ENCODE results near the gene CEP170B.
"Not testable (repeated sequence)": the region's sequence is repeated elsewhere in the genome, so short reads cannot be mapped to it uniquely, and the experiment has no call there.

CEP170B gene

GRCh38 chr14:104879201-104879982, 14.3 kb downstream of the CEP170B start:
- DNase-seq (ENCODE audit: low read depth), result no peak

DNA sequence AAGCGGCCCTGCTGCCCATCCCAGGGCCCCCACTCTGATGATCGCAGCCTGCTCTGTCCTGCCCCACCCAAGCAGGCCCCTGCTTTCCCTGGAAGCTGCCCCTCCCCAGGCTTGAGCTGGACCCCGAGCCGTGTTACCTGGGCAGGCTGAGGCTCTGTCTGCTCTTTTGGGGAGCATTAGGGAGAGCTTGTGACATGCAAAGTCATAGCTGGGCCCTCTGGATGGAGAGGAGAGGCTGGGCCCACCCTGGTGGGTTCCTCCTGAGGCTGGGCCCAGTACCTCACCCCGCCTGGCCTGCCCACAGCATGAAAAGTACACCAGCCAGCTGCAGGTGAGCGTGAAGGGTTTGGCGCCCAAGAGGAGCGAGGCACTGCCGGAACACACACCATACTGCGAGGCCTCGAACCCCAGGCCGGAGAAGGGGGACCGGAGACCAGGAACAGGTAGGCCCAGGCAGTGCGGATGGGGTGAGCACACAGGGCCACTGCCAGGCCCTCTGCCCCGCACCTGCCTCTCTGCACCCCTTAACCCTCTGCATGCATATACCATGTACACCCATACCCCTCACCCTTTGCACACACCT, 15.0 kb downstream of the CEP170B start:
- DNase-seq (ENCODE audit: low read depth), result no peak

DNA sequence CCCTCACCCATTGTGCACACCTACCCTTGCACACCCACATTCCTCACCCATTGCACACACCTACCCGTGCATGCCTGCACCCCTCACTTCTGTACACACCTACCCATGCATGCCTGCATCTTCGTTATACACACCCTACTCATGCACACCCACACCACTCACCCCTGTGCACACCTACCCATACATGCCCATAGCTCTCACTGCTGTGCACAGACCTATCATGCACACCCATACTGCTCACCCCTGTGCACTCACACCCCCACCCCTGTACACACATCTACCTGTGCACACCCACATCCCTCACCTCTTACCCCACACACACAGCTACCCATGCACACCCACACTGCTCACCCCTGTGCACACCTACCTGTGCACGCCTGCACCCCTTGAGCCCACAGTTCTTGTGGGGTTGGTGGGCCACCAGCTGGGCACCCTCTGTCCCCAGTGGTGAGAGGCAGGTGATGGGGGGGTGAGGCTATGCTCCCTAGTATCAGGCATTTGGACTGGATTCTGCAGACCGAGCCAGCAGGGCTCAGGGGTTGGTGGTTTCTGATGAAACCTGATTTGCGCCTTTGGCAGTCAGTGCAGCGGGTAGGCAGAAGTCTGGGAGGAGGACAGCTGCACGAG, 15.6 kb downstream of the CEP170B start:
- no peak for DNase-seq (ENCODE audit: low read depth)

DNA sequence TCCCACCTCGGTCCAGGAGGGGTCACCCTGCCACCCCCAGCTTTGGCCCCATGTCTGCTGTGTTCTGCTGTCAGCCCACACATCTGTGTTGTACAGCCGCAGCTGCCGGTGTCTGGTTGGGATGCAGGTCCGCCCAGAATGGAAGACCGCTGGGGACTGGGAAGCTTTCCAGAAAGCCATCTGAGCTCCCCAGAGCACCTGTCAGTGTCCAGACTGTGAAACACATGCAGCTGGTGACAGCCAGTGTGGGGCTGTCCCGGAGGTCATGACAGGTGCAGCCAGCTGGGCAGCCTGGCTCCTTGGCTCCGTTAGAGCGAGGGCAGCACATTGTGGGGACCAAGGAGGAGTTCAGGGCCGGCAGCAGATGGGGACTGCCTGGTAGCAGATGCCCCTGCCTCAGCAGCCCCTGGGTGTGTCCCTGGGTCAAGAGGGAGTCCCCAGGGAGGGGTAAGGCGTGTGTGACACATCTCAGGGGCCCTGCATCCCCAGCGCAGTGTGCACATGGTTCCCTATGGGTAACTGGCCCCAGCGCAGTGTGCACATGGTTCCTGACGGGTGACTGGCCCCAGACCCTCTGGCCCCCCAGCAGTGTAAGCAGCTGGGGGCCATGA, 16.4 kb downstream of the CEP170B start:
- DNase-seq (ENCODE audit: low read depth), result no peak

- DNase-seq (ENCODE audit: low read depth), result peak; percentile 48
Measured at GRCh38 chr14:104882325-104882973, 17.4 kb downstream of the CEP170B start.

DNA sequence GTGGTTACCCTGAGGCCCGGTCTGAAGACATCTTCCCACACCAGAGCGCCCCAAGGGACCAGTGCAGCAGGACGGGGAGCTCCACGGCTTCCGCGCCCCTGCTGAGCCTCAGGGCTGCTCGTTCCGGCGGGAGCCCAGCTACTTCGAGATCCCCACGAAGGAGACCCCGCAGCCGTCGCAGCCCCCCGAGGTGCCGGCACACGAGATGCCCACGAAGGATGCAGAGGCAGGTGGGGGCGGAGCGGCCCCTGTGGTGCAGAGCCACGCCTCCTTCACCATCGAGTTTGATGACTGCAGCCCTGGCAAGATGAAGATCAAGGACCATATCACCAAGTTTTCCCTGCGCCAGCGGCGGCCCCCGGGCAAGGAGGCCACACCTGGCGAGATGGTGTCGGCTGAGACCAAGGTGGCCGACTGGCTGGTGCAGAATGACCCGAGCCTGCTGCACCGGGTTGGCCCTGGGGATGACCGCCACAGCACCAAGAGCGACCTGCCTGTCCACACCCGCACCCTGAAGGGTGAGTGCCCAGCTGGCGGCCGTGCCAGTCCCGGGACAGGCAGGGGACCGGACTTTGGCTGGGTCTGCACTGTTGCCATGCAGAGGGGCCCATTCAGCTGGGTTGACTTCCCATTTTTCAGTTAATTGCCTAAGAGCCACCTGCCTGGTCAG, 18.1 kb downstream of the CEP170B start:
- DNase-seq (ENCODE audit: low read depth), result no peak

DNA sequence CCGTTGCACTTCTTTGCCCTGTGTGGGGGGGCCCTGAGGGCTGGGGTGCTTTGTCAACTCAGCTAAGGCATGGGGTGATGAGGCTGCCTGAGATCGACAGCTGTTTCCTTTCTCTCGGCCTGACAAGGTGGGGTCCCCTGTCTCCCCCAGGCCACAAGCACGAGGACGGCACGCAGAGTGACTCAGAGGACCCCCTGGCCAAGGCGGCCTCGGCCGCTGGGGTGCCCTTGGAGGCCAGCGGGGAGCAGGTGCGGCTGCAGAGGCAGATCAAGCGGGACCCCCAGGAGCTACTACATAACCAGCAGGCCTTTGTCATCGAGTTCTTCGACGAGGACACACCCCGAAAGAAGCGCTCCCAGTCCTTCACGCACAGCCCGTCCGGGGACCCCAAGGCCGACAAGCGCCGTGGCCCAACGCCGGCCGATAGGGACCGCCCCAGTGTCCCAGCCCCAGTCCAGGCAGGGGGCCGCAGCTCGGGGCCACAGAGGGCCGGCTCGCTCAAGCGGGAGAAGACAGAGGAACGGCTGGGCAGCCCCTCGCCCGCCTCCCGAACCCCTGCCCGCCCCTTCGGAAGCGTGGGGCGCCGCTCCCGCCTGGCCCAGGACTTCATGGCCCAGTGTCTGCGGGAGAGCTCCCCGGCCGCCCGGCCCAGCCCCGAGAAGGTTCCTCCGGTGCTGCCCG, 18.8 kb downstream of the CEP170B start:
- DNase-seq (ENCODE audit: low read depth), result no peak

DNA sequence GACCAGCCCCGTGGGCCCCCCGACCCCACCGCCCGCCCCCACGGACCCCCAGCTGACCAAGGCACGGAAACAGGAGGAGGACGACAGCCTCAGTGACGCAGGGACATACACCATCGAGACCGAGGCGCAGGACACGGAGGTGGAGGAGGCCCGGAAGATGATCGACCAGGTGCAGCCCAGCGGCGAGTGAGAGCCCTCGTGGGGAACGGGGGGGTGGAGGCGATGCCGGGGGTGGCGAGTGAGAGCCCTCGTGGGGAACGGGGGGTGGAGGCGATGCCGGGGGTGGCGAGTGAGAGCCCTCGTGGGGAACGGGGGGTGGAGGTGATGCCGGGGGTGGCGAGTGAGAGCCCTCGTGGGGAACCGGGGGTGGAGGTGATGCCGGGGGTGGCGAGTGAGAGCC, 19.3 kb downstream of the CEP170B start:
- DNase-seq (ENCODE audit: low read depth), result not testable (repeated sequence)

DNA sequence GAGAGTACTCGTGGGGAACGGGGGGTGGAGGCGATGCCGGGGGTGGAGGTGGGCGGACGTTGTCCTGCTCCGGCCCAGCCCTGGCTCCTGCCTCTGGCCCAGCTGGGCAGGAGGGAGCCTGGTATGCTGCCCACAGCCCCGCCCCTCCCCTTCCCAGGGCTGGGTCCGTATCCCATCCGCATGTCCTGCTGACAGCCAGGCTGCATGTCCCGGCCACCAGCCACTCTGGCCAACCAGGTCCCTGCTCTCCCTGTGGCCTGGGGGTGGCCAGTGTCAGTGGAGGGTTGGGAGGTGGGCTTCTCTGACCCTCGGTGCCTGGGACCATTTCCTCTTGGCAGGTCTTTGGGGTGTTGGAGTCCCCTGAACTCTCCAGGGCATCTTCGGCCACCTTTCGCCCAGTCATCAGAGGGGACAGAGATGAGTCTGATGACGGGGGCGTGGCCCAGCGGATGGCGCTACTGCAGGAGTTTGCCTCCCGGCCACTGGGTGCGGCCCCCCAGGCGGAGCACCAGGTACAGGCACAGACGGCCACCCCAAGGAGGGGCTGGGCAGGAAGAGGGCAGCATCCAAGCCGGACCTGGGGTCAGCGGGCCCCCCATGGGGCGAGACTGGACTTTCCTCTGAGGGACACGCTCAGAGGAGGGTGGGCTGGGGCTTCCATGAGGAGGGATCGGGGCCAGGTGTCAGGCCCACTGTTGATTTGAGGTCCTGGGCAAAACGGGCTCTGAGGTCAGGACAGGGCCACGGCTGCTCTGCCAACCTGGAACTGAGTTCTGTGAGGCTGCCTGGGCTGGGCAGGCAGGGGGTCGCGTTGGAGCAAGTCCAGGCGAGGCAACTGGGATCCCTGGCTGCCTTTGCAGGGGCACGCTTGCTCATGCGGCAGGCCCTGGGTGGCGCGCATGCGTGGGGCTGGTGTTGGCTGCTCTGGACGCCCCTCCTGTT, 20.2 kb downstream of the CEP170B start:
- DNase-seq (ENCODE audit: low read depth), result no peak

DNA sequence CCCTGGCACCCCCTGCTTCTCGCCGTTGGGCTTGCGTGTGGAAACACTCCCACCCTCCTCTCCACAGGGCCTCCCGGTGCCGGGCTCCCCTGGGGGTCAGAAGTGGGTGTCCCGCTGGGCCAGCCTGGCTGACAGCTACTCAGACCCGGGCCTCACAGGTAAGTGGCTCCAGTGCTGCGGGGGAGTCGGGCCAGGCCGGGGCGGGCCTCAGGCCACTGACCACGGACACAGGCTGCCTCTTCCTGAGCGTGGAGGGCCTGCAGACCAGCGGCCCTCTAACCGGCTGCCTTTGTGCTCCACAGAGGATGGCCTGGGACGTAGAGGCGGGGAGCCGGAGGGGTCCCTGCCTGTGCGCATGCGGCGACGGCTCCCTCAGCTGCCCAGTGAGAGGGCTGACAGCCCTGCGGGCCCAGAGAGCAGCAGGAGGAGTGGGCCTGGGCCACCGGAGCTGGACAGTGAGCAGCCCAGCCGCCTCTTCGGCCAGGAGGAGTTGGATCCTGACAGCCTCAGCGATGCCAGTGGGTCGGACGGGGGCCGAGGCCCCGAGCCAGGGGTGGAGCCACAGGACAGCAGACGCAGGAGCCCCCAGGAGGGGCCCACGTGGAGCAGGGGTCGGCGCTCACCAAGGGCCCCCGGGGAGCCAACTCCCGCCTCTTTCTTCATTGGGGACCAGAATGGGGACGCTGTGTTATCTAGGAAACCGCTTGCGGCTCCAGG, 21.1 kb downstream of the CEP170B start:
- DNase-seq (ENCODE audit: low read depth), result no peak

DNA sequence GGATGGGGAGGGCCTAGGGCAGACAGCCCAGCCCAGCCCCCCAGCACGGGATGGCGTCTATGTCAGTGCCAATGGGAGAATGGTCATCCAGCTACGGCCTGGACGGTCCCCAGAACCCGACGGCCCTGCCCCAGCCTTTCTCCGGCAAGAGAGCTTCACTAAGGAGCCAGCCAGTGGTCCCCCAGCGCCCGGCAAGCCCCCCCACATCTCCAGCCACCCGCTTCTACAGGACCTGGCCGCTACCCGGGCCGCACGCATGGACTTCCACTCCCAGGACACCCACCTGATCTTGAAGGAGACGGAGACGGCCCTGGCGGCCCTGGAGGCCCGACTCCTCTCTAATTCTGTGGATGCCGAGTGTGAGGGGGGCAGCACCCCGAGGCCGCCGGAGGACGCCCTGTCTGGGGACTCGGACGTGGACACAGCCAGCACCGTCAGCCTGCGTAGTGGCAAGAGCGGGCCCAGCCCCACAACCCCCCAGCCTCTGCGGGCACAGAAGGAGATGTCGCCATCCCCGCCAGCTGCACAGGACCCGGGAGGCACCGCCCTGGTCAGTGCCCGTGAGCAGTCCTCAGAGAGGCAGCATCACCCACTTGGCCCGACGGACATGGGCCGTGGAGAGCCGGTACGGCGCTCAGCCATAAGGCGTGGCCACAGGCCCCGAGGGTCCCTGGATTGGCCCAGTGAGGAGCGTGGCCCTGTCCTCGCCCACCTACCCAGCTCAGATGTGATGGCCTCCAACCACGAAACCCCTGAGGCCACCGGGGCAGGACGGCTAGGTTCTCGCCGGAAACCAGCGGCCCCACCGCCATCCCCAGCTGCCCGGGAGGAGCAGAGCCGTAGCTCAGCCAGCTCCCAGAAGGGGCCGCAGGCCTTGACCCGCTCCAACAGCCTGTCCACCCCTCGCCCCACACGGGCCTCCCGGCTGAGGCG, 21.9 kb downstream of the CEP170B start:
- DNase-seq (ENCODE audit: low read depth), result no peak

GRCh38 chr14:104887623-104888488, 22.8 kb downstream of the CEP170B start:
- no peak for DNase-seq (ENCODE audit: low read depth)

DNA sequence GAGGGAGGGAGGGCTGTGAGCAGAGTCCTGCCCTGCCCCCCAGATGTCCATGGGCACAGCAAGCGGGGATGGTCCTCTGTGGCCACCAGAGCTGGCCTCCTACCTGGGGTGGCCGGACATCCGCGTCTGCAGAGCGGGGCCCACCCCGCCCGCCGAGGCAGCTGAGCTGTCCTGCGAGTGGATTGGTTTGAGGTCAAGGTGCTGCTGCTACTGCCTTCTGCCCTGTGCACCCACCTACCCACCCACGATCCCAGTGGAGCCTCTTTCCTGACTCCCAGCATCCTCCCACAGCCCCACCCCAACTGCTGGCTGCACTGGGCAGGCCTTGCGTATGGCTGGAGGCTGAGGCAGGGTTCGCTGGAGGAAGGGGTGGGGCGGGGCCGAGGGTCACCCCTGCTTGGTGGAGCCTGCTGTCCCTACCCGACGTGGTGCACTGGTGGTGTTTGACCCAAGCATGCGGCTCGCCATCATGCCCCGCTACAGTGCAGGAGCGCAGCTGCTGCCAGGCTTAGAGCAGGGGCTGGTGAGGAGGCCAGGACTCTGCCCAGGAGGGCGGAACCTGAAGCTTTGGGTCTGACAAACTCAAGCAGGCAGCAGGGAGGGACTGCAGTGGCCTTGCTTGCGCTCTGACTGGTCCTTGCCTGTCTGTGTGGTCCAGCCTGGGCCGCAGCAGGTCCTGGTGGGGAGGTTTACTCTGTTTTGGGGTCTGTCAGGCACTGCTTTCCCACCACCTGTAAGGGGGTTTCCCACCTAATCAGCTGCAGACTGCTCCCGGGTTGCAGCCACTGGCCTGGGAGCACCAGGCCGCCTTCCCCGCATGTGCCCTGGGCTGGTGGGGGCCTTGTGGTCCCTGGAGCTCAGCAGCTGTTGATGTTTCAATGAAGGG, 23.7 kb downstream of the CEP170B start:
- DNase-seq (ENCODE audit: low read depth), result no peak

GRCh38 chr14:104889375-104889757, 24.3 kb downstream of the CEP170B start:
- DNase-seq (ENCODE audit: low read depth), result no peak

DNA sequence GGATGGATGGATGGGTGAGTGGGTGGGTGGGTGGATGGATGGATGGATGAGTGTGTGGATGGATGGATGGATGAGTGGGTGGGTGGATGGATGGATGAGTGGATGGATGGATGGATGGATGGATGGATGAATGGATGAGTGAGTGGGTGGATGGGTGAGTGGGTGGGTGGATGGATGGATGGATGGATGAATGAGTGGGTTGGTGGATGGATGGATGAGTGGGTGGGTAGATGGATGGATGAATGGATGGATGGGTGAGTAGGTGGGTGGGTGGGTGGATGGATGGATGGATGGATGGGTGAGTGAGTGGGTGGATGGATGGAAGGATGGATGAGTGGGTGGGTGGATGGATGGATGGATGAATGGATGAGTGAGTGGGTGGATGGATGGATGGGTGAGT, 25.2 kb downstream of the CEP170B start:
- not testable (repeated sequence) for DNase-seq (ENCODE audit: low read depth)

GRCh38 chr14:104891121-104891551, 26.1 kb downstream of the CEP170B start:
- no peak for DNase-seq (ENCODE audit: low read depth)
